Endothelial cell of umbilical vein (primary cell): Measurements from ENCODE around the gene C15orf39.

Experiments used
- EZH2 ChIP-seq: IDR thresholded peaks from 2 replicates; pipeline ENCODE4 v1.6.1; 2012; ENCODE audit warnings: borderline replicate concordance, low read depth, mild to moderate bottlenecking, moderate library complexity, low read length, inconsistent platforms; ENCODE audit not compliant: severe bottlenecking
- POLR2A ChIP-seq: IDR thresholded peaks from 2 replicates; pipeline ENCODE4 v1.6.1; 2012; ENCODE audit warnings: low read depth, mild to moderate bottlenecking, control low read depth, low read length
- POLR2AphosphoS5 ChIP-seq: IDR thresholded peaks from 2 replicates; pipeline ENCODE4 v1.6.1; 2012; ENCODE audit warnings: low read depth, mild to moderate bottlenecking, control low read depth, low read length, moderate library complexity; ENCODE audit not compliant: insufficient read depth
- TF ChIP-seq, protein P1 (sequence below), 2 donors: IDR thresholded peaks; 1 replicate in 1 of 2; 2 replicates in 1 of 2; pipeline ENCODE4 v1.5.1; 2011; ENCODE audit warnings: low read length in 2 of 2, mild to moderate bottlenecking in 2 of 2, moderate library complexity in 2 of 2, control low read depth in 1 of 2, inconsistent platforms in 1 of 2, low read depth in 1 of 2; ENCODE audit not compliant: insufficient read depth in 1 of 2; ENCODE audit errors: extremely low read depth in 1 of 2
- TF ChIP-seq, protein P2 (sequence below): IDR thresholded peaks from 2 replicates; pipeline ENCODE4 v1.6.1; 2011; ENCODE audit not compliant: insufficient read depth, insufficient read length

DNA sequence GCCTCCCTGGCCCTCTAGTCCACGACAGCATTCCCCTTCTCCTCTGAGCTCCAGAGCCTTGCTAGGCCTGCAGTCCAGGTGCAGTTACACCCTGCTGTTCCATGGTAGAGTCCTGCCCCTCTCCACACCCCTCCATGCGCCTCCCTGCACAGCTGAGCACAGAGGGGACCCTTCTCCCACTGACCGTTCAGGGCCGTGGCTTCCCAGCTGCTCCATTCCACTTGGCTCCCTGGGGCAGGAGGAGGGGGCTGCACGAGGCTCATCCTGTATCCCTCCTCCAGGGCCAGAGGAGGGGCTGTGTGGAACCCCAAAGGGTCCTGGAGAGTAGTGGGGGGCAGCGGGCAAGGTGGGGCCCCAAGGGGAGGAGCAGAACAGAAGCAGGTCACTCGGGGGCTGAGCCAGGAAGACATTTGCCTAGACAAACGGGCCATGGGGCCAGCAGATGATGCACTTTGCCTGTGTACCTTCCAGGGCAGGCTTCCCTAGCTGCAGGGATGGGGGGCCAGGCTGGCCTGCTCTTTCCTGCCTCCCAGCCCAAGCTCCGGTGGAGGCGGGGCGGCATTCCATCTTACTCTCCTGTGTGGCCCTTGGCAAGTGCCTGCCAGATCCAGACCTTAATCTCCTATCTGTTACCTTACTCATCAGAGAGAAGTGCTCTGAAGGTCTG, 35.8 kb downstream of the C15orf39 start:
- TF ChIP-seq POLR2A (no peak), POLR2AphosphoS5 (no peak), EZH2 (no peak)
- TF ChIP-seq, protein P1, sequence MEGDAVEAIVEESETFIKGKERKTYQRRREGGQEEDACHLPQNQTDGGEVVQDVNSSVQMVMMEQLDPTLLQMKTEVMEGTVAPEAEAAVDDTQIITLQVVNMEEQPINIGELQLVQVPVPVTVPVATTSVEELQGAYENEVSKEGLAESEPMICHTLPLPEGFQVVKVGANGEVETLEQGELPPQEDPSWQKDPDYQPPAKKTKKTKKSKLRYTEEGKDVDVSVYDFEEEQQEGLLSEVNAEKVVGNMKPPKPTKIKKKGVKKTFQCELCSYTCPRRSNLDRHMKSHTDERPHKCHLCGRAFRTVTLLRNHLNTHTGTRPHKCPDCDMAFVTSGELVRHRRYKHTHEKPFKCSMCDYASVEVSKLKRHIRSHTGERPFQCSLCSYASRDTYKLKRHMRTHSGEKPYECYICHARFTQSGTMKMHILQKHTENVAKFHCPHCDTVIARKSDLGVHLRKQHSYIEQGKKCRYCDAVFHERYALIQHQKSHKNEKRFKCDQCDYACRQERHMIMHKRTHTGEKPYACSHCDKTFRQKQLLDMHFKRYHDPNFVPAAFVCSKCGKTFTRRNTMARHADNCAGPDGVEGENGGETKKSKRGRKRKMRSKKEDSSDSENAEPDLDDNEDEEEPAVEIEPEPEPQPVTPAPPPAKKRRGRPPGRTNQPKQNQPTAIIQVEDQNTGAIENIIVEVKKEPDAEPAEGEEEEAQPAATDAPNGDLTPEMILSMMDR (IDR thresholded peaks at IDR 0.05; ENCODE audit: extremely low read depth in 1 of 2, insufficient read depth in 1 of 2, low read depth in 1 of 2, low read length in 2 of 2) = no peak
- TF ChIP-seq, protein P2, sequence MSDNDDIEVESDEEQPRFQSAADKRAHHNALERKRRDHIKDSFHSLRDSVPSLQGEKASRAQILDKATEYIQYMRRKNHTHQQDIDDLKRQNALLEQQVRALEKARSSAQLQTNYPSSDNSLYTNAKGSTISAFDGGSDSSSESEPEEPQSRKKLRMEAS = no peak
